Gastrocnemius medialis (tissue), 4 donors: Measurements from ENCODE around the gene ZNF516. TPM values are rescaled to one million over a fixed set of nuclear protein-coding genes. Genes with fewer than 3 reads are reported as not detected.

Source experiments
- ATAC-seq, 2 donors: fragments of 150-250 bp; one replicate each; pipeline ENCODE4 v1.9.1; 2016
- DNase-seq, 2 donors: peaks; one replicate each; pipeline ENCODE4 v3.0.0-alpha.2; 2019
- H3K27ac ChIP-seq, 4 donors: fragments of 200-600 bp; sonication (generic); 1 replicate in 1 of 4; 2 replicates in 3 of 4; pipeline ENCODE4 v1.5.1; 2016 to 2018; ENCODE audit warnings: mild to moderate bottlenecking in 2 of 4, moderate library complexity in 1 of 4
- H3K27me3 ChIP-seq, 3 donors: fragments of 200-600 bp; sonication (generic) in 2 of 3; 1 replicate in 1 of 3; 2 replicates in 2 of 3; pipeline versions ENCODE4 v1.5.1 to v1.6.0; 2016 to 2019; ENCODE audit warnings: mild to moderate bottlenecking in 1 of 3, moderate library complexity in 1 of 3
- H3K36me3 ChIP-seq, 2 donors: fragments of 200-600 bp; sonication (generic) in 1 of 2; one replicate each; pipeline ENCODE4 v1.5.1; 2017 to 2018
- H3K4me1 ChIP-seq, 2 donors: fragments of 200-600 bp; sonication (generic) in 1 of 2; one replicate each; pipeline ENCODE4 v1.5.1; 2016 to 2017; ENCODE audit warnings: mild to moderate bottlenecking in 2 of 2
- H3K4me3 ChIP-seq, 4 donors: fragments of 200-600 bp; sonication (generic) in 3 of 4; 1 replicate in 1 of 4; 2 replicates in 3 of 4; pipeline ENCODE4 v1.5.1; 2016 to 2019; ENCODE audit warnings: mild to moderate bottlenecking in 2 of 4
- H3K9me3 ChIP-seq, 3 donors: fragments of 200-600 bp; sonication (generic) in 2 of 3; 1 replicate in 1 of 3; 2 replicates in 2 of 3; pipeline ENCODE4 v1.5.1; 2016 to 2019
- POLR2A ChIP-seq, 2 donors: fragments of 450-650 bp; IDR thresholded peaks; one replicate each; pipeline ENCODE4 v1.6.1; 2017; ENCODE audit warnings: antibody characterized with exemption in 2 of 2, mild to moderate bottlenecking in 2 of 2, moderate library complexity in 2 of 2
- in situ Hi-C, 4 donors: fragments of 200-750 bp; cut with MboI; loops; one replicate each; pipeline versions ENCODE4 v1.15.0 to v1.8.0; 2017; ENCODE audit warnings: low sequenced_read_pairs in 4 of 4
- intact Hi-C: fragments of 100-400 bp; cut with DNase I; formaldehyde crosslinking; loops from one replicate; pipeline ENCODE4 v1.15.1; 2023; ENCODE audit warnings: low total_unique reads
- total RNA-seq, 4 donors: library from RNA; depleted of rRNA; stranded (reverse); fragments of >200 nt; gene quantifications; one replicate each; pipeline versions ENCODE4 v1.1.0 to v1.2.3, GENCODE V29; 2016
- TF ChIP-seq, protein P1 (sequence below), 5 experiments: fragments of 450-650 bp in 3 of 5; fragments of 200-600 bp in 2 of 5; sonication (generic) in 2 of 5; IDR thresholded peaks in 4 of 5; conservative IDR thresholded peaks in 1 of 5; 1 replicate in 4 of 5; 2 replicates in 1 of 5; pipeline ENCODE4 v1.5.1; 2016 to 2019; ENCODE audit warnings: antibody characterized with exemption in 5 of 5, mild to moderate bottlenecking in 3 of 5, moderate library complexity in 3 of 5

Gene ZNF516
- total RNA-seq, 4 donors from 2014 or later, result 8.4 to 19.3 (median 12.4) TPM

DNA sequence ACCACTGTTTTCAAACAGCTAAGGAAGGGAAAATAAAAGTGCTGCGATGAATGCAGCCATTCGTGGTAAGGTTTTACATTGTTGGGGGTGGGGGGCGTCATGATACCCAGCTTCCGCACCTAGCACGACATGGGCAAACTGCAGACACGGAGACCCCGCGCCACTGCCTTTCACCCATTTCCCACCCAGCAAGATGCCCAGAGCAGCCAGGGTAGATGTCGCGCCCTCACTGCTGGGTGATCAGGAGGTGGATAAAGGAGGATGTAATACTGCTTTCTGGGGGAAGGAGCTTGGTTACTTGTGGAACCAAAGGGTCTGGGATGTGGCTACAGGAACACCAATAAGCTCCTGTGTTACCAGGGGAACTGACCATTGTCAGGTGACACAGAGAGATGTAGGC is 138.4 kb downstream of the ZNF516 start:
- TF ChIP-seq POLR2A (IDR thresholded peaks at IDR 0.05), result no peak
- TF ChIP-seq, protein P1, sequence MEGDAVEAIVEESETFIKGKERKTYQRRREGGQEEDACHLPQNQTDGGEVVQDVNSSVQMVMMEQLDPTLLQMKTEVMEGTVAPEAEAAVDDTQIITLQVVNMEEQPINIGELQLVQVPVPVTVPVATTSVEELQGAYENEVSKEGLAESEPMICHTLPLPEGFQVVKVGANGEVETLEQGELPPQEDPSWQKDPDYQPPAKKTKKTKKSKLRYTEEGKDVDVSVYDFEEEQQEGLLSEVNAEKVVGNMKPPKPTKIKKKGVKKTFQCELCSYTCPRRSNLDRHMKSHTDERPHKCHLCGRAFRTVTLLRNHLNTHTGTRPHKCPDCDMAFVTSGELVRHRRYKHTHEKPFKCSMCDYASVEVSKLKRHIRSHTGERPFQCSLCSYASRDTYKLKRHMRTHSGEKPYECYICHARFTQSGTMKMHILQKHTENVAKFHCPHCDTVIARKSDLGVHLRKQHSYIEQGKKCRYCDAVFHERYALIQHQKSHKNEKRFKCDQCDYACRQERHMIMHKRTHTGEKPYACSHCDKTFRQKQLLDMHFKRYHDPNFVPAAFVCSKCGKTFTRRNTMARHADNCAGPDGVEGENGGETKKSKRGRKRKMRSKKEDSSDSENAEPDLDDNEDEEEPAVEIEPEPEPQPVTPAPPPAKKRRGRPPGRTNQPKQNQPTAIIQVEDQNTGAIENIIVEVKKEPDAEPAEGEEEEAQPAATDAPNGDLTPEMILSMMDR (IDR thresholded peaks at IDR 0.05 in 4 of 5, conservative IDR thresholded peaks at IDR 0.05 in 1 of 5), result no peak
- no peaks in the 10 kb centered on the region for H3K4me1 ChIP-seq
- no peaks in the 10 kb centered on the region for H3K27me3 ChIP-seq
- ATAC-seq (no peak), DNase-seq (no peak)
- no peak overlapping the region for H3K27ac ChIP-seq
- in situ Hi-C loops (loop anchor here in 1 of 4 donors (10.0 kb wide), 1 partner anchor 872 kb away; no protein-coding TSS in a partner anchor), intact Hi-C loops (no loop called here)
- peaks cover 0 to 22% of the 10 kb centered on the region in 2 donors for H3K36me3 ChIP-seq
- H3K4me3 ChIP-seq, result no peak overlapping the region
- no peaks in the 10 kb centered on the region for H3K9me3 ChIP-seq

DNA sequence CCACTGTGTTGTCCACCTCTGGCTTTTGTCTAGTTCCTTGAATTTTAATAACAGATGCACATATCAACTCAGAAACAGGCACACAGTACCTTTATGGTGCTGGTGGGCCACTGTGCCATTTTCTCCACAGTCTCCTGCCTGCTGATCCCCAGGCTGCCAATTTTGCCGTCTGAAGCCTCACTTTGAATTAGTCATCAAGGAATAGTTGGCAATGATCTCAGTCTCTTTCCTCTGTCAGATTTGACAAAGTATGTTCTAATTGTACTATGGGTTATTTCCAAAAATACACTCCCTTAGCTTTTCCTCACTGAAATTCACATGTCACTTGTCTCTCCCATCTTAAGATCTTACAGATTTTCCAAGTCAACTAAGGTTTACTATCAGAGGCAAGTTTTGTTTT is 140.7 kb downstream of the ZNF516 start:
- H3K4me1 ChIP-seq, result no peaks in the 10 kb centered on the region
- no peak for ATAC-seq
- intact Hi-C loops, result no loop called here

DNA sequence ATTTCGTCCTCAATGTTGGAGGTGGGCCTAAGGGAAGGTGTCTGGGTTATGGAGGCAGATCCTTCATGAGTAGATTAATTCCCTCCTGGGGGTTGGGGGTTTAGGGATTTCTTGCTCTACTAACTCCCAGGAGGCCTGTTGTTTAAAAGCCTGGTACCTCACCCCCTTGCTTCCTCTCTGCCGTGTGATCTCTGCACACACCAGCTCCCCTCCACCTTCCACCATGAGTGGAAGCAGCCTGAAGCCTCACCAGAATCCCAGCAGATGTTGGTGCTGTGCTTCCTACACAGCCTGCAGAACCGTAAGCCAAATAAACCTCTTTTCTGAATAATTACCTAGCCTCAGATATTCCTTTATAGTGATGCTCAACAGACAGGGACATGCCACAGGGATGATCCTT is 141.5 kb downstream of the ZNF516 start:
- peaks cover 4 to 5% of the 10 kb centered on the region in 2 donors for H3K4me1 ChIP-seq
- H3K36me3 ChIP-seq, result peaks cover 0 to 12% of the 10 kb centered on the region in 2 donors
- TF ChIP-seq POLR2A (IDR thresholded peaks at IDR 0.05), result no peak
- TF ChIP-seq, protein P1 (IDR thresholded peaks at IDR 0.05 in 4 of 5, conservative IDR thresholded peaks at IDR 0.05 in 1 of 5), result no peak
- intact Hi-C loops (no loop called here), in situ Hi-C loops (loop anchor here in 1 of 4 donors (10.0 kb wide), 1 partner anchor 869 kb away; no protein-coding TSS in a partner anchor)
- H3K4me3 ChIP-seq, result no peak overlapping the region
- H3K9me3 ChIP-seq, result no peaks in the 10 kb centered on the region
- DNase-seq (no peak), ATAC-seq (no peak)
- no peak overlapping the region for H3K27ac ChIP-seq
- no peaks in the 10 kb centered on the region for H3K27me3 ChIP-seq

More for the DNA sequence above, 140.7 kb downstream of the ZNF516 start:
- H3K27me3 ChIP-seq, result no peaks in the 10 kb centered on the region
- TF ChIP-seq, protein P1 (IDR thresholded peaks at IDR 0.05 in 4 of 5, conservative IDR thresholded peaks at IDR 0.05 in 1 of 5), result no peak
- TF ChIP-seq POLR2A (IDR thresholded peaks at IDR 0.05), result no peak
- no peak overlapping the region for H3K27ac ChIP-seq
- no peak overlapping the region for H3K4me3 ChIP-seq
- H3K9me3 ChIP-seq, result no peaks in the 10 kb centered on the region
- H3K36me3 ChIP-seq, result peaks cover 0 to 12% of the 10 kb centered on the region in 2 donors
- DNase-seq, result no peak
- in situ Hi-C loops, result loop anchor here in 1 of 4 donors (10.0 kb wide), 1 partner anchor 870 kb away; no protein-coding TSS in a partner anchor

DNA sequence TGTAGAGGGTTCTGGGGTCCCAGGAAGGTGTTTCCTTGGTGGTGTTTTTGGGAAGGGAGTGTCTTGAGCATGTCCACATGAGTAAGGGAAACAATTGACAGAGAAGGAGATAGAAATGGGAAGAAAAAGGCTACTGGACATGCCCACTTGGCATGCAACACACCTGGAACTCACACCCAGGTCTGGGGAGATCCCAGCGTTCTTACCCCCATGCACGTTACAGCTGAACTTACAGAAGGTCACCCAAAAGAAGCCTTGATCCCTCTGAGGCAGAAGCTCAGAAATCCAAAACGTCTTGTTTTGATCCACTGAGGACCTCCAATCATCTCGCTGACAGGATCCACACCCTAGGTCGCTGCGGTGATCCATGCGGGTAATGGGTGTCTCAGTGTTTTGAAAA is 142.0 kb downstream of the ZNF516 start:
- H3K9me3 ChIP-seq, result no peaks in the 10 kb centered on the region
- DNase-seq (no peak), ATAC-seq (no peak)
- TF ChIP-seq, protein P1 (IDR thresholded peaks at IDR 0.05 in 4 of 5, conservative IDR thresholded peaks at IDR 0.05 in 1 of 5), result no peak
- no peak for TF ChIP-seq POLR2A (IDR thresholded peaks at IDR 0.05)
- H3K36me3 ChIP-seq, result peaks cover 0 to 9% of the 10 kb centered on the region in 2 donors
- peaks cover 4 to 5% of the 10 kb centered on the region in 2 donors for H3K4me1 ChIP-seq
- H3K27me3 ChIP-seq, result no peaks in the 10 kb centered on the region
- in situ Hi-C loops, result loop anchor here in 1 of 4 donors (10.0 kb wide), 1 partner anchor 868 kb away; no protein-coding TSS in a partner anchor
- no peak overlapping the region for H3K4me3 ChIP-seq
- intact Hi-C loops, result no loop called here
- no peak overlapping the region for H3K27ac ChIP-seq
